Body of pancreas (tissue), 4 donors: ENCODE measurements around the gene PDHX.

ENCODE experiments used
- CTCF ChIP-seq, 7 experiments: fragments of 450-650 bp in 4 of 7; fragments of 200-600 bp in 3 of 7; sonication (generic) in 3 of 7; IDR thresholded peaks; one replicate each; pipeline ENCODE4 v1.5.1; 2016 to 2019; ENCODE audit warnings: antibody characterized with exemption in 7 of 7
- POLR2A ChIP-seq, 3 donors: fragments of 450-650 bp; IDR thresholded peaks; one replicate each; pipeline ENCODE4 v1.6.1; 2016; ENCODE audit warnings: antibody characterized with exemption in 3 of 3, mild to moderate bottlenecking in 2 of 3

DNA sequence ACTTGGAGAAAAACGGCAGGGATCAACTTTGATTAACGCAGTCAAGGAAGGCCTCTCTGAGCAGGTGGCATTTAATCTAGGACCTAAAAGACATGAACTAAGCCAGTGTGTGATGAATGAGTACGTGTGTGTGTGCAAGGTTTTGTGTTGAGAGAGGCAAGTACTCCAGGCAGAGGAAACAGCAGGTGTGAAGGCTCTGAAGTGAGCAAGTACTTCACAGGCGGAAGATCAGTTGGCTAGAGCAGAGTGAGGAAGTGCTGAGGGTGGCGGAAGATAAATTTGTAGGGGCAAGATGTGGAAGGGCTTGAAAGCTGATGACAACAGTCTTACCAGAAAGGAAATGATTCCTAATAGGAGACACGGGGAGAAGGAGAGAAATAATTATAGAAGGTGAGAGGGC is 7.0 kb upstream of the PDHX start:
- TF ChIP-seq POLR2A (IDR thresholded peaks at IDR 0.05) (no peak), CTCF (IDR thresholded peaks at IDR 0.05) (no peak)
